Posterior cingulate gyrus (tissue), 11 donors: ENCODE data around the gene OPCML.
A peak's percentile ranks its signal among the peaks of the same experiment; 100 is the strongest.

ENCODE experiments used
- DNase-seq, 10 donors: peaks; one replicate each; pipeline versions ENCODE4 v3.0.0 to v3.0.0-alpha.2; 2020 to 2021; ENCODE audit warnings: mixed read lengths in 3 of 10
- intact Hi-C: fragments of 100-400 bp; cut with DNase I; formaldehyde crosslinking; loops from one replicate; pipeline ENCODE4 v1.15.1; 2023

The OPCML gene

DNA sequence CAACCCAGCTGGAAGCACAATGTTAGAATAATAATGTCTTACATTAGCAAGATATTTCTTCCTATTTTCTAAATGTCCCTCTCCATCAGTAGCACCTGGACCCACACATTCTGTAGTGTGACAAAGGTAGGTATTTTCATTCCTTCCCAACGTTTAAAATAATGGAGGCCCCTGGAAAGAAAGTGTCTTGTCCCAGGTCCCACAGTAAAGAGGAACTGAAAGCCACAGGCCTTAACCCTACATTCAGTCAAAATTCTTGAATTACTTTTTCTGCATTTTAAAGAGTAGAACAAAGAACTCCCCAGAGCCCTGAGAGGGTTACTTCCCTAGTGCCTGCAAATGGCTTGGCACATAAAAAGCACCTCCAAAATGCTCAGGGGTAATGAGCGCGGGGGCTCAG, 26.3 kb downstream of the OPCML start:
- intact Hi-C loops: no loop called here
- DNase-seq: no peak

DNA sequence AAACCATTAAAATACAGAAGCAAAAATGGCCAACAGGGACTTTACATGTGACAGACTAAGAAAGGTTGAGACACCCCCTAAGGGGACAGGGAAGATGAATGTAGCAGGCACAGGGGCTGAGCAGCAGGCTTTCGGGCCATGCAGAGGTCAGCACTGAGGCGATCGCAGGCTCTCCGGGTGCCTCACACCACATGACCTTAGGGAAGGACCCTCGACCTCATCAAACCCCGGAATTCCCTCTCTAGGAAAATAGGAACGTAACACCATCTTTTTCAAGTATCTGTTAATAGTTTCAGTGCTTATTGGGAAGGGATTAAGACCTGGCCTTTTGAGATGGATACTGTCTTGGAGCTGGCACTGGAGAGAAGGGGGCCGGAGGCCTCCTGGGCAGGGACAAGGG, 27.4 kb downstream of the OPCML start:
- DNase-seq: no peak
- intact Hi-C loops: no loop called here

DNA sequence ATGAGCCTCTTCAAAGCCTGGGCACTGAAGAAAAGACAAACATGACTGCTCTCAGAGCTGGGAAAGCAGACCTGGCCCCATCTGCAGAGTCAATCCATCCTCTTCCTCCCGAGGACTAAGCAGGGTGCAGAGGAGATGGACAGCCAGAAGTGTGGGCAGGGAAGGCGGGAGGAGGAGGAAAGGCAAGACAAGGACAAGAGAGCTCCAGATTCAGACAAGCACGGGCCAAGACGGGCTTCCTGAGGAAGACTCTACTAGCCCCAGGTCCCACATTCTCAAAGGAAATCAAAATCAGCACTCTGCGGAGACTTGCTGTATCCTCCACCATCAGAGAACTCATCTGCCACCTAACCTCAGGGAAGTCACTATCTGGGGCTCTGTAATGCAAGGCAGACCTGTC, 28.5 kb downstream of the OPCML start:
- intact Hi-C loops: no loop called here
- no peak for DNase-seq

DNA sequence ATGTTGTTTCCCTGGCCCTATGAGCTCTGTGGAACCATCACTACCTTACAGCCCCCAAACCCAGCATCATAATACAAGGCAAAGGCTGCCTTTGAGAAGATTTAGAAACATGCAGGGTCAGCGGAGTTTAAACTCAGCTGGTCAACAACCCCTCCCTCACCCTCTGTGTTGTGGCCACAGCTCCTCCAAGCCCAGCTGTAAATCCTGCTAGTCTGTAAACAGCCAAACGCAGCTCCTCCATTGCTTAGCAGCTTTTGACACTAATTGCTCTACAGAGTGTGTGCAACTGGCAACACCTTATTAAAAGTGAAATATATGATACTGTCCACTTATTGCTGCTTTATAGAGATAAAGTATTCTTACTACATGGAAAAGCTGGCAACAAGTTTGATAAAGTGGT, 29.1 kb downstream of the OPCML start:
- intact Hi-C loops: no loop called here

DNA sequence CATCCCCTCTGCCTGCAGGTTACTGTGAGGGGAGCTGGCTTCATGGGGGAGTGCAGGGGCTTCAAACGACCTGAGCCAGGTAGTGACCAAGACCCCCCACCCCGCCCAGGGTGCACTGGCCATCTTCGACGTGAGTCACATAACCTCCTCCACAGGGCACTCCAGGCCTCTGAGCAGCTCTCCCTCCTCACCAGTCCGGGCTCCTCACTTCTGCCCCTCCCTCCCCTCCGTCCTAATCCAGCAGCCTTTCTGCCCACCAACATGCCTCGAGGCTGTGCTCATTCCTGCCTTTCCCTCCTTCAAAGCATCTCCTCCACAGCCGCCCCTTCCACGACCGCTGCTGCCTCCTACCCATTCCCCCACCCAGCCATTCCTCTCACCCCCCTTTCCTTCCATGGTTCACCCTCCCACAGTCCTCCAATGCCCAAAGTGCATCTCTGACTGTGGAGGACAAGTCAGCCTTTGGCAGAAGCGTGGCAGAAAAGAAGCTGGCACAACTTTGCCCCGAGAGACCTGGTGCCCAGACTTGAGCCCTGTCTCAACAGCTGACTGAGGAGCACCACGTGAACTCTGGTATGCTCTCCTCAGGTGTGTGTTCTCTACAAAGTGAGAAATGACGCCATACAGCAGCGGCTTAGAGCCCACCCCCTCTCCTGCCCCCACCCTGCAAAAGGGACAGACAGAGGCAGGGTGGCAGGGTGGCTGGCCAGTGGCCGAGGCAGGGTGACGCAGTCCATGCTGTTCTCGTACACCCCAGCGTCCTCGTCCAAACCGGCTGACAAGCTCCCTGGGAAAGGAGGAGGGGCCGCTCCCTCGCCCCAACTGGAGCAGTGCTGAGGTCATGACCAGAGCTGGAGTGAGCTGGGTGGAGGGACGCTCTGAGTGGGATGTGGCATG, 30.4 kb downstream of the OPCML start:
- intact Hi-C loops: no loop called here
- DNase-seq: peak in 2 of 10 donors; percentile 63 to 82

More for the DNA sequence above, 29.1 kb downstream of the OPCML start:
- DNase-seq: no peak

DNA sequence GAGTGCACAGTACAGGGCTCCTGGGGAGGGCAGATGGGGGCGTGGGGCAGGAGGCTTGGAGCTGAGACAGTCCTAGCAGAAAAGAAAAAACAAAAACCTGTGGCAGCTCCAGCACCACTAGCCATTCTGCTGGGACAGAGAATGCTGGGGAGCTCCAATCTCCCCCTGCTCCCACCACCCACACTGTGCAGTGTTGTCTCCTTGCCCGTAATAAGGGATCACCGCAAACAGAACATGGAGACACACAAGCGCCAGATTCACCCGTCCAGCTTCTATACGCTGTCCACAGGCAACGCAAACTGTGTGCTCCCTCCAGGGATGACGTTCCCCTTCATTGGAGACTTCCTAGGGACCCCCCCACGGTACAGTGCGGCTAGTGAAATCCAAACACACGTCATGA, 31.4 kb downstream of the OPCML start:
- intact Hi-C loops: no loop called here
- no peak for DNase-seq

DNA sequence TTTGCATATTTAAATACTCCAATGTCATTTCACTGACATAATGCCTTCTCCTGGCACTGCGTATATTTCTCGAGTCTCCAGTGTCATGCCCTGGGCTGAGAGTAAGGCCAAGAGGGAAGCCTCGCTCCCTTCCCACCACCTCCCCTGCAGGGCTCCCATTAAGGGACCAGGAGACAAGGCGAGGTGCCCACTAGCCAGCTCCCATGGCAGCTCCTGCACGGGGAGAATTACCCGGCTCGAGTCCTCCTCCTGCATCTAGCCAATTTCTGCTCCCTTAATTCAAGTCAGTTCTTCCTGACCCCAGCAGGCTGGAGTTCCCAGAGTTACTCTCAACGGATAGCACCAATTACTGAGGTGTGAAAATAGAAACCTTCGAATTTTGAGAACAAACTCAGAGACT, 31.9 kb downstream of the OPCML start:
- intact Hi-C loops: no loop called here
- no peak for DNase-seq

DNA sequence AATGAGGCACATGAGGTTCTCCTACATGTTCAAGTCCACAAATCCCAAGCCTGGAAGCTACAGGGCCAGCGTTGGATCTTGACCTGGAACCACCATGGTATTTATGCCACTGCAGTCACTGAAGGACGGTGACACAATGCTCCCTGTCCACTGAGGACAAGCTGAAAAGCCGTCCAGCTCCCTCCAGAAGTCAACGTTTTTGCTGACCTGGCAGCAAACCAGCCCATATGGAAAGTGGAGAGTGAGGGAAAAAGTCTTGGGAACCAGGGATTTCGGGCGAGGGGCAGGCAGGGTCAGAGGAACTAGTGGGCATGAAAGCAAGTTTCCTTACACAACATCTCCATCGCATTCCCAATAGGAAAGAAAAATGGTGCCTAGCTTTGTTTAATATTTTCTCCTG, 33.3 kb downstream of the OPCML start:
- no peak for DNase-seq
- intact Hi-C loops: no loop called here

DNA sequence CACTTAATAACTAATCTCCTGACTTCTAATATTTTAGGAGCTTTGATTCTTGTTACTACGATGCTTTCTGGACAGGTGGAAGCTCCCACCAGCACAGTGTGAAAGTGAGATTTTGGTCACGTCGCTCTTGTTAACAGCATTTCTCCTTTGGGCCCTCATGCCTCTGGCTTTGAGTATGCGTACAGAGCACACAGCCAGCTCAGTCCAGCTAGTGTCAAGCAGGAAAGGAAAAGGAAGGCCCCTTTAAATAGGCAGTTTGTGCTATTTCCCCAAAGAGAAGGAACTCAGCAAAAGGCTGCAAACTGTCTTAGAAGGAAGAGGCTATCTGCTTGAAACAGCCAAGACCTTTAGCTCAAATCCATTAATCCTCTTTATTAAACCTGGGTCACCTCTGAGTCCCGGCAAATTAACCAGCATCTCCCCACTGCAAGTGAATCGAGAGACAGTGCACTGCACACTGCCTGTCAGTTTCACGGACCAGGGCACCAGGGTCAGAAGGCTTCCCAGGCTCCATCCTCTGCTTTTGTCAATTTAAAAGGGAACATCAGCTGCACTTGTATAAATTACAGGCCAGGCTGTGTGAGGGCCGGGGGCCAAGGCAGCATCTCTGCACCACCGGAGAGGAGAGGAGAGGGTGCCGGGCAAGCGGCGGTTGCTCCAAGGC, 34.7 kb downstream of the OPCML start:
- no peak for DNase-seq
- intact Hi-C loops: no loop called here

DNA sequence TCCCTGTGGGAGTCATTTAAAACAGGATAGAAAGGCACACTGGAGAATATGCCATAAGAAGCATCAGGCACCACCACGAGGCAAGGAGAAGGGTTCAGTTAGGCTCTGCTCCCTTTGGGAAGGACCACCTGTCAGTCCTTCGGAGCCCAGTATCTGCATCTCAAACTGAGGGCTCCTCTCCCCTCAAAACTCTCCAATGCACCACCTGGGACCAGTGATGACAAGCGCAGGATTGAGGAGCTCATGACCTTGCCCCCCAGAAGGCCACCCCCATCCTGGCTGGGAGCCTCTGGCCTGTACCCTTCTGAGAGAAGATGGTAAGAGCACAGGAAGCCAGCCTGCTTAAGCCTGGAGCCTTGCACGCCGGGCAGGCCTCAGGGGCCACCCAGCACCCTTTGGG, 39.4 kb downstream of the OPCML start:
- intact Hi-C loops: no loop called here

DNA sequence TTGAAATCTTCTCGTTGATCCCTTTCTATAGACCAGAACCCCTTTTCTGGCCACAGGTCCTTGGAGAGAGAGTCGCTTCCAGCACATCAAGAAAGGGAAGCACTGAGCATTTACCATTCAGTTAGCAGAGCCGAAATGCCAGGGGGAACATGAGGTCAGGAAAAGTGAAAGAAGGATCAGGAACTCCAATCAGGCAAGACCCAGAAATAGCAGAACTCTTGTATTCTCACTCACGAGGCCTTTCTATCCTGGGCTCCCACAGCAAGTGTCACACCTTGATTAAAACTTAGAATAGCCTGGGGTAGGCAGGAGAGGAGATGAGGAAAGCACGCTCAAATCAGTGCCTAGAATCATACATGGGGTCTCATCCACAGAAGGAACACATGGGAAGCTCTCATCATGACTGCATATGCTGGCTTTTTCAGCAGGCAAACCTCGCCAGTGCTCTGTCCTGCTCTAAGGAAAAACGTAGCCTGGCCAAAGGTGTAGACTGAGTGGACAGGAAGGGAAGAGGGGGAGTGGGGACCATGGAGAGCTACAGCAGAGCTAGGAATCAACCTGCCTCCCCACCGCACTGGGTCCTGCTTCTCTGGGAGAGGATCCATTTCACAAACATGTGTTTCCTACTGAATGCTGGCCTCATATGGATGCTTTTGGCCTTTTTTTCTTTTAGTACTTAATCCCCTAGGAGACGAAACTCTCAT, 40.5 kb downstream of the OPCML start:
- DNase-seq: no peak
- intact Hi-C loops: no loop called here

More for the DNA sequence above, 39.4 kb downstream of the OPCML start:
- DNase-seq: no peak

DNA sequence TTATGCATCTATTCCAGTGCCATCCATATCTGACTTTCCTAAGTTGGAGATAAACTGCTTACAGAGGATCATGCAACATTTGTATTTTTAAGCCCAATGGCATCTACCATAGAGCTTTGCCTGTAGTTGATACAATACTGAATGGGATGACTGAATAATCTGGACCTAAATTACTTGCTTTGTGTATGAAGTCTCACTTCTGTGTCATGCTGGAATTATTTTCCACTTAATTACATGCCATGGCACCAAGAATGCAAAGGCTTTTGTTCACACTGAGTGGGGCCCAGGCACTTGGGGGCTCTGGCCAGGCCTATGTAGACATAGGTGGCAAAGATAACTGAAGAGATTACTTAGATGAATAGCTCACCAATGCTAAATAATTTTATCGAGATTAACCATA, 51.6 kb downstream of the OPCML start:
- DNase-seq: no peak
- intact Hi-C loops: no loop called here

DNA sequence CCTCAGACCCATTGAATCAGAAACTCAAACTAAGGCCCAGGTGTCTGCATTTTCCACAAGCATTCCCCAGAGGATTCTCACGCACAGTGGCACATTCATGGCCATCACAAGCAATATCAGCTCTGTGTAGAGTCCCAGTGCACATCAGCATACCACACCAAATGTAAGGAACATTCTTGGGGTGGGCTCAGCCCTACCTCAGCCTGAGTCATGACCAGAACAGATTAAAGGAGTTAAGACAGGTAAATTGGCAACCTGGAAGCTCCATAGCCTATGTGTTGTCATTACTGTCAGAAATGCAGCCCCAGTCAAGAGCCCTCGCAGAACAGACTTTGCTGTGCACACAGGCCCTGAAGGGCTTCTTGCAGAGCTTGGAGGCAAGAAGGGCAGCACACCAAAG, 53.1 kb downstream of the OPCML start:
- intact Hi-C loops: no loop called here
- no peak for DNase-seq

DNA sequence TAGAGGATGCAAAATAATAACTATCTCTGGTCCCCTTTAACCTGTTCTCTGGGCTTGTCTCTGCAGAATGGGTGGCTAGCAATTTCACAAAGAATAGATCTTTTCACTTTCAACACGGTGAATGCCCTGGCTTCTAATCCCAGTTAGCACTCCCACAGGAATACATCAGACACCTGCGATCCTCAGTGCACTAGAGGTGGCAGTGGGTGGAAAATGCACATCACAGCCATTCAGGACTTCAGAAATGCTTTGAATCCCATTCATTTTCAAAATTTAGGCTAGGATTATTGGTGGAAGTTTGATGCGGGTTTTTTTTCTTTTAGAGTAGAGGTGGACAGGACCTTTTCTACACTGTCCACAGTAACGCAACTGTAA, 55.1 kb downstream of the OPCML start:
- DNase-seq: no peak
- intact Hi-C loops: no loop called here

DNA sequence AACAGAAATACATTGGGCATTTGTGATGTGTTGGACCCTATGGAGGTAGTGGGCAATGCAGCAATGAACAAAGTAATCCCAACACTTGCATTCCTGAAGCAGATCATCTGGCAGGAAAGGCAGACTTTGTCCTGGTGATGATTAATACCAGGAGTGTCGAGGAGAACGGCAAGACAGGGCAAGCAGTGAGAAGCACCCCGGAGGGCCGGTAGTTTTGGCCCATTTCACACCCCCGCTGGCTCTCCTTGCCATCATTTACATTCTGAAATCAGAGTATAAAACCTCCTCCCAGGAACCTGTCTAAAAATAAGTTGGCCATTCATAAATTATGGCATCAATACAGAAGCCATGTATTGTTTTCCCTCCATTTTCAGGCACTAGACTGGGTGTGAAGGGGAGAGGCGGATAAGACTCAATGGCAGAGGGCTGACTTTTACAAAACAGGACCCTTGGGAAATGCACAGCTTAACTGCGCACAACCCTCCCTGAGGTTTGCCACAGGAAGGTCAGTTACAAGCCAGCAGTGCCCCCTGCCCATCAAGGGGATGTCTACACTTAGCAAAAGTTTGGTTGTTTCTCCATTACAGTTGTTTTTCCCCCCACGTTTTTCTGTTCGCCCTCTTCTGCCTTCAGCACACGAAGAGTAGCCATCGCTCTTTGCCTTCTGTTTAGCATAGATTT, 55.6 kb downstream of the OPCML start:
- DNase-seq: no peak
- intact Hi-C loops: no loop called here

DNA sequence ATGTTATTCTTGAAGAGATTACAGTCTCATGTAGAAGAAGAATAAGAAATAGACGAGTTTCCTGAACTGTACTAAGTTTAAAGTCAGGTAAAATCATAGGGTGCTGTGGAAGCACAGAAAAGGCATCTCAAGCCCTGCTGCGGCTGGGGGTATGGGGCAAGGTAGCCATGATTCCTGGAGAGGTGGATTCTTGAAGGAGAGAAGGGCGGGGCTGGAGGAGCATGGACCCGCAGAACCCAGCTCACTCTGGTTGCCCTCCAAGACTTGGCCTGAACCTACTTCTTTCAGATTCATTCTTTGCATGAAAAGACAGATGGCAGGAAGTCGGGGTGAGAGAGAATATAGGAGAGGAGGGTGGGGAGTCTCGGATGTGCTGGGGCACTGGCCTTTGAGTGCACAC, 57.8 kb downstream of the OPCML start:
- intact Hi-C loops: no loop called here
- no peak for DNase-seq

DNA sequence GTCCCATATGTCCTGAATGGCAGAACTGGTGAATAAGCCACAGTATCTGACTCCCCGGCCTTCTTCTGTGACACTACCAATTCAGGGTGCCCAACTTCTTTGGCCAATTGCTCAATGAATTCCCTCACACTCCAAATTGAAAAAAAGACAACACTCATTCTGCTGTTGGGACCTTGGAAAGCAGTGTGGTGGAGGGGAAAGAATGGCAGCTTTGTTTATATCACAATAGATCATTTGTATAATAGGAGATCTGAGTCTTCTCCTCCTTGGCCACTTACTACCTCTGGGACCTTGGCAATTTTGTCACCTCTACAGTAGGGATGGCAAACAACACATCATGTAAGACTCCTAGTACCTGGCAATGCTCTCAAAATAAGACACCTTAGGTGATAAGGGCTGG, 64.6 kb downstream of the OPCML start:
- no peak for DNase-seq
- intact Hi-C loops: no loop called here

DNA sequence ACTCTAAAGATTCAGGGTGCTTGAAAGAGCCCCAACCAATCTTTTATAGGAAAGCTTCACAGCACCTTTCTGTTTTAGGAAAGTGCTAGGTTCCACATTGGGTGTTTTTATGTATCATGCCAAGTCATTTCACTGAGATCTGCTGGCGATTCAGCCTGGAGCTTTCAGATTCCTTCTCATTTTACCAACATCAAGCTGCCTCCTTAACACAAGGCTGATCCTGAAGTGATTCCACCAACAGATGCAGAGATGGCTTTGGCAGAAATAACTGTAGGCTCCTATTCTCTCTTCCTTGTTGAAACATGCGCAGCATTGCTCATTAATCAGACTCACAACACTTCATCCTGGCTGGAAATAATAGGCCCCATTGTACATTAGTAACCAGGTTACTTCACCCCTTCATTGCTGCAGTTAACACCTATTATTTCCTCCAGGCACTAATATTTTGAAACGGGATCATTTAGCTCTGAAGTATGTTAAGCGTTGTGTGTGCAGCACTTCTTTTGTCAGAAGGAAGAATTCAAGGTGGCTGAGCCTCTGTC, 89.0 kb downstream of the OPCML start:
- DNase-seq: no peak
- intact Hi-C loops: no loop called here

DNA sequence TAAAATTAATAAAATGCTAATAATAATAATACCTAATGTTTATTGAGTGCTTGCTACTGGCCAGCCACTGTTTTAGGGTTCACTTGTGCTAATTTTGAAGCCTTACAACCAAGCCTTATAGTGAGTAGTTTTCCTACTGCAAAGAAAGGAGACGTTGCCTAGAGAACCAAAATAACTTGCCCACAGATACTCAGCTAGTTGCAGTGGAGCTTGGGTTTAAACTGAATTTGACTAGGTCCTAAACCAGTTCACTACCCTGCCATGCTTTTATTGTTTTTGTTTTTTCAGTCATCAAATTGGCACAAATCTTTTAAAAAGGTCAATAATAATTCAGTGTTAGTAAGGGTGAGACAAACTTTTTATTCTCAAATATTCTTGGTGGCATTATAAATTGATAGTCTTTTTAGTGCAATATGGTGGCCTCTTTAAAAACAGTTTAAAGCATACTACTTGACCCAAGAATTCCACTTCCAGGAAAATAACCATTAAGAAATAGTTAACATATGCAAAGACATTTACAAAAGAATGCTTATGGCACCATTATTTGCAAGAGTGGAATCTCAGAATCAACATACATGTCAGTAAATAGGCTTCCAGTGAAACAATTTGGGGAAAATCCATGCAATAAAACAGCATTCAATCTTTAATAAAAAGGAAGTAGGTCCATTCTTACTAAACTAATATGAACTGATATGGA, 90.2 kb downstream of the OPCML start:
- intact Hi-C loops: no loop called here
- DNase-seq: no peak

DNA sequence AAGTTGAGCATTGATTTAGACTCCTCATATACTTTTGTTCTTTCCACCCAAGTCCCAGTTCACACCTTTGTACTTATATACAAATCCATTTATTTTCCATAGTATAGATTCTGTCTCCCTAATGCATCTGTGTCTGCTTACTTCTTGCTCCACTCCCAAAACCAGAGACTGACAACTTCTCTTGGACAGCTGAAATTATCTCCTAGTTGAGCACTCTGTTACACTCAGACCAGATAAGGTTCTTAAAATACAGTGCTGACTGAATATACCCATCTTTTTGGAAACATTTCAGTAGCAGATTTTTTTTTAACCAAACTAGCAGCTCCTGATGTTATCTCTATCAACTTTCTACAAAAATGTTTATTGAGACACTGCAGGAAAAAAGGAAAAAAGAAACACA, 106.3 kb downstream of the OPCML start:
- no peak for DNase-seq
- intact Hi-C loops: no loop called here
